Mesothelial cell of epicardium (in vitro differentiated cells): ENCODE results near the gene ADARB2. TPM values are rescaled to one million over a fixed set of nuclear protein-coding genes. Genes with fewer than 3 reads are reported as not detected.

Source experiments
- DNase-seq, 2 experiments: peaks; one replicate each; pipeline ENCODE4 v3.0.0; 2021; ENCODE audit warnings: low spot score in 2 of 2; ENCODE audit not compliant: unreplicated experiment in 2 of 2
- H3K27ac Mint-ChIP-seq: 2 replicates; pipeline ENCODE4 v1.8.0; 2021; ENCODE audit warnings: mixed read lengths
- H3K27me3 Mint-ChIP-seq: 2 replicates; pipeline ENCODE4 v1.8.0; 2021; ENCODE audit warnings: low read depth, mixed read lengths
- H3K36me3 Mint-ChIP-seq: 2 replicates; pipeline ENCODE4 v1.8.0; 2021; ENCODE audit warnings: mixed read lengths
- H3K4me1 Mint-ChIP-seq: 2 replicates; pipeline ENCODE4 v1.8.0; 2021; ENCODE audit warnings: mixed read lengths
- H3K4me3 Mint-ChIP-seq: 2 replicates; pipeline ENCODE4 v1.8.0; 2021; ENCODE audit warnings: mild to moderate bottlenecking, moderate library complexity, mixed read lengths
- H3K9me3 Mint-ChIP-seq: 2 replicates; pipeline ENCODE4 v1.8.0; 2021; ENCODE audit warnings: mixed read lengths
- CTCF ChIP-seq: fragments of 200-600 bp; sonication (generic); IDR thresholded peaks from one replicate; pipeline ENCODE4 v1.5.0; 2021; ENCODE audit warnings: antibody characterized with exemption; ENCODE audit not compliant: unreplicated experiment
- total RNA-seq: library from RNA; stranded (reverse); gene quantifications from 3 replicates; pipeline ENCODE4 v1.2.1, GENCODE V29; 2021

Gene ADARB2
- total RNA-seq, 1 donor from 2014 or later = 0.38 TPM

DNA sequence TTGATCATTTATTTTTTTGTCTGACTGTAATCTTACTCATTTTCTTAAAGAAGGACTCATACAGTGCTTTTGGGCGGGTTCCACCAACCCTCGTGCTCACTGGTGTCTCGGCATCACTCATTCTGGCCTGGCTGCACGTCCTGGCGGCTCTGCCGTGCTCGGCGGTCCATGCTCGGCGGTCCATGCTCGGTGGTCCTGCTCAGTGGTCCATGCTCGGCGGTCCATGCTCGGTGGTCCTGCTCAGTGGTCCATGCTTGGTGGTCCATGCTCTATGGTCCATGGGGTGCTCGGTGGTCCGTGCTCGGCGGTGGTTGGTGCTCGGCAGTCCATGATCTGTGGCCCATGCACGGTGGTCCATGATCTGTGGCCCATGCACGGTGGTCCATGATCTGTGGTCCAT lies 608.7 kb downstream of the ADARB2 start:
- no peak for DNase-seq
- Mint-ChIP-seq H3K27ac (no peak overlapping the region), H3K27me3 (no peaks in the 10 kb centered on the region), H3K4me3 (no peak overlapping the region), H3K4me1 (no peaks in the 10 kb centered on the region), H3K36me3 (peaks cover 65% of the 10 kb centered on the region), H3K9me3 (peaks cover 3% of the 10 kb centered on the region)
- no peak for TF ChIP-seq CTCF

- no peak for DNase-seq
- H3K27me3 Mint-ChIP-seq = no peaks in the 10 kb centered on the region
- H3K4me1 Mint-ChIP-seq = no peaks in the 10 kb centered on the region
- no peaks in the 10 kb centered on the region for H3K9me3 Mint-ChIP-seq
- H3K4me3 Mint-ChIP-seq = no peak overlapping the region
- peaks cover 69% of the 10 kb centered on the region for H3K36me3 Mint-ChIP-seq
- H3K27ac Mint-ChIP-seq = no peak overlapping the region
- TF ChIP-seq CTCF = no peak
Measured at GRCh38 chr10:1128115-1128514, 609.2 kb downstream of the ADARB2 start.

- no peaks in the 10 kb centered on the region for H3K4me1 Mint-ChIP-seq
Measured at GRCh38 chr10:1127629-1128028, 609.7 kb downstream of the ADARB2 start.

More at GRCh38 chr10:1127629-1128028, 609.7 kb downstream of the ADARB2 start:
- Mint-ChIP-seq H3K9me3 (no peaks in the 10 kb centered on the region), H3K27ac (no peak overlapping the region), H3K36me3 (peaks cover 72% of the 10 kb centered on the region), H3K4me3 (no peak overlapping the region), H3K27me3 (no peaks in the 10 kb centered on the region)
- DNase-seq = no peak
- no peak for TF ChIP-seq CTCF
